ENCODE measurements around the gene ABRAXAS1. TPM values are rescaled to one million over a fixed set of nuclear protein-coding genes. Genes with fewer than 3 reads are reported as not detected.
"Not testable (repeated sequence)": the region's sequence is repeated elsewhere in the genome, so short reads cannot be mapped to it uniquely, and the experiment has no call there.

The ABRAXAS1 gene
- polyA plus RNA-seq: 10 to 100 TPM in 1 of 4 donors, 1 to 10 TPM in 3; 3.4 to 16.6 (median 5.1) TPM
- long read RNA-seq, donor 1, full-length matches to known transcripts: 2 of 2 reads
- long read RNA-seq, donor 1, partial matches to known transcripts: 0 of 2 reads
- long read RNA-seq, donor 1, other reads (novel, unspliced or antisense): 0 of 2 reads
- long read RNA-seq, donor 2: 0 reads
- long read RNA-seq, donor 3, full-length matches to known transcripts: 1 of 1 reads
- long read RNA-seq, donor 3, partial matches to known transcripts: 0 of 1 reads
- long read RNA-seq, donor 3, other reads (novel, unspliced or antisense): 0 of 1 reads
- long read RNA-seq, donor 4, partial matches to known transcripts: 0 of 1 reads
- long read RNA-seq, donor 4, other reads (novel, unspliced or antisense): 0 of 1 reads
- long read RNA-seq, donor 5: 0 reads
- long read RNA-seq, donor 6, full-length matches to known transcripts: 1 of 17 reads
- long read RNA-seq, donor 6, partial matches to known transcripts: 16 of 17 reads
- long read RNA-seq, donor 6, other reads (novel, unspliced or antisense): 0 of 17 reads
- long read RNA-seq, donor 7, full-length matches to known transcripts: 2 of 2 reads
- long read RNA-seq, donor 7, partial matches to known transcripts: 0 of 2 reads
- long read RNA-seq, donor 7, other reads (novel, unspliced or antisense): 0 of 2 reads
- long read RNA-seq, donor 8, full-length matches to known transcripts: 1 of 1 reads
- long read RNA-seq, donor 8, partial matches to known transcripts: 0 of 1 reads
- long read RNA-seq, donor 8, other reads (novel, unspliced or antisense): 0 of 1 reads
- long read RNA-seq, donor 9, full-length matches to known transcripts: 1 of 1 reads
- long read RNA-seq, donor 9, partial matches to known transcripts: 0 of 1 reads
- long read RNA-seq, donor 9, other reads (novel, unspliced or antisense): 0 of 1 reads
- long read RNA-seq, donor 10, full-length matches to known transcripts: 2 of 17 reads
- long read RNA-seq, donor 10, partial matches to known transcripts: 15 of 17 reads
- long read RNA-seq, donor 10, other reads (novel, unspliced or antisense): 0 of 17 reads

- H3K9me3 ChIP-seq (ENCODE audit: control insufficient read depth in 2 of 2, insufficient read depth in 1 of 2, low read depth in 1 of 2, low read length in 1 of 2): no peaks in the 10 kb centered on the region
- DNase-seq (peak; percentile 93 to 98), FAIRE-seq (no peak)
- H3K36me3 ChIP-seq (ENCODE audit: control insufficient read depth in 3 of 3, insufficient read depth in 2 of 3, low read depth in 1 of 3, low read length in 3 of 3): peaks cover 0 to 2% (median 0%) of the 10 kb centered on the region in 3 donors
- 0 to 1% (median 1%) methylated on average over 62 to 93 of the region's 93 CpGs for WGBS, 3 donors
- H3K27me3 ChIP-seq (ENCODE audit: control insufficient read depth in 3 of 3, insufficient read depth in 3 of 3, low read length in 3 of 3): no peaks in the 10 kb centered on the region
- peak within 1 kb of the TSS; percentile 68 to 95 (median 81) for H3K27ac ChIP-seq (ENCODE audit: low read depth in 1 of 3, low read length in 2 of 3)
- H3K4me3 ChIP-seq (ENCODE audit: low read depth in 1 of 3, low read length in 3 of 3): peak within 1 kb of the TSS; percentile 58 to 75 (median 65)
- peaks cover 0 to 6% (median 0%) of the 10 kb centered on the region in 3 donors for H3K4me1 ChIP-seq (ENCODE audit: control insufficient read depth in 3 of 3, insufficient read depth in 2 of 3, low read depth in 1 of 3, low read length in 2 of 3)
Observed at GRCh38 chr4:83484500-83485461, at the start of gene ABRAXAS1. ABRAXAS1 (minus strand) TSS chr4:83485100; CDS start chr4:83485072, 28 bp downstream.

- H3K4me1 ChIP-seq (ENCODE audit: control insufficient read depth in 3 of 3, insufficient read depth in 2 of 3, low read depth in 1 of 3, low read length in 2 of 3): peaks cover 0 to 4% (median 0%) of the 10 kb centered on the region in 3 donors
- FAIRE-seq (no peak), DNase-seq (no peak)
- no peak overlapping the region for H3K27ac ChIP-seq (ENCODE audit: low read depth in 1 of 3, low read length in 2 of 3)
- H3K27me3 ChIP-seq (ENCODE audit: control insufficient read depth in 3 of 3, insufficient read depth in 3 of 3, low read length in 3 of 3): no peaks in the 10 kb centered on the region
- H3K36me3 ChIP-seq (ENCODE audit: control insufficient read depth in 3 of 3, insufficient read depth in 2 of 3, low read depth in 1 of 3, low read length in 3 of 3): no peaks in the 10 kb centered on the region
- WGBS, 3 donors: 84 to 98% (median 89%) methylated on average over 2 of the region's 2 CpGs
- H3K9me3 ChIP-seq (ENCODE audit: control insufficient read depth in 2 of 2, insufficient read depth in 1 of 2, low read depth in 1 of 2, low read length in 1 of 2): peaks cover 5 to 23% of the 10 kb centered on the region in 2 donors
- no peak overlapping the region for H3K4me3 ChIP-seq (ENCODE audit: low read depth in 1 of 3, low read length in 3 of 3)
Observed at GRCh38 chr4:83527671-83528070, 42.8 kb upstream of the ABRAXAS1 start.

- whole genome bisulfite sequencing, 3 donors: 70 to 76% (median 75%) methylated on average over 3 of the region's 3 CpGs
- Histone ChIP-seq H3K4me3 (ENCODE audit: low read depth in 1 of 3, low read length in 3 of 3) (no peak overlapping the region), H3K27ac (ENCODE audit: low read depth in 1 of 3, low read length in 2 of 3) (no peak overlapping the region), H3K27me3 (ENCODE audit: control insufficient read depth in 3 of 3, insufficient read depth in 3 of 3, low read length in 3 of 3) (no peaks in the 10 kb centered on the region), H3K36me3 (ENCODE audit: control insufficient read depth in 3 of 3, insufficient read depth in 2 of 3, low read depth in 1 of 3, low read length in 3 of 3) (no peaks in the 10 kb centered on the region), H3K4me1 (ENCODE audit: control insufficient read depth in 3 of 3, insufficient read depth in 2 of 3, low read depth in 1 of 3, low read length in 2 of 3) (peaks cover 0 to 4% (median 0%) of the 10 kb centered on the region in 3 donors), H3K9me3 (ENCODE audit: control insufficient read depth in 2 of 2, insufficient read depth in 1 of 2, low read depth in 1 of 2, low read length in 1 of 2) (peaks cover 3 to 13% of the 10 kb centered on the region in 2 donors)
- no peak for FAIRE-seq
- DNase-seq: no peak
Observed at GRCh38 chr4:83522239-83522638, 37.3 kb upstream of the ABRAXAS1 start.

GRCh38 chr4:83516042-83516772 lies 31.3 kb upstream of the ABRAXAS1 start:
- Histone ChIP-seq H3K9me3 (ENCODE audit: control insufficient read depth in 2 of 2, insufficient read depth in 1 of 2, low read depth in 1 of 2, low read length in 1 of 2) (no peaks in the 10 kb centered on the region), H3K27ac (ENCODE audit: low read depth in 1 of 3, low read length in 2 of 3) (no peak overlapping the region), H3K4me1 (ENCODE audit: control insufficient read depth in 3 of 3, insufficient read depth in 2 of 3, low read depth in 1 of 3, low read length in 2 of 3) (no peaks in the 10 kb centered on the region), H3K27me3 (ENCODE audit: control insufficient read depth in 3 of 3, insufficient read depth in 3 of 3, low read length in 3 of 3) (no peaks in the 10 kb centered on the region), H3K4me3 (ENCODE audit: low read depth in 1 of 3, low read length in 3 of 3) (no peak overlapping the region), H3K36me3 (ENCODE audit: control insufficient read depth in 3 of 3, insufficient read depth in 2 of 3, low read depth in 1 of 3, low read length in 3 of 3) (no peaks in the 10 kb centered on the region)
- 48 to 79% (median 58%) methylated on average over 3 of the region's 3 CpGs for WGBS, 3 donors
- FAIRE-seq: no peak
- peak in 1 of 2 donors; percentile 46 for DNase-seq

GRCh38 chr4:83510442-83510841 lies 25.5 kb upstream of the ABRAXAS1 start:
- 74 to 95% (median 85%) methylated on average over 4 of the region's 4 CpGs for WGBS, 3 donors
- DNase-seq (no peak), FAIRE-seq (no peak)
- Histone ChIP-seq H3K4me1 (ENCODE audit: control insufficient read depth in 3 of 3, insufficient read depth in 2 of 3, low read depth in 1 of 3, low read length in 2 of 3) (no peaks in the 10 kb centered on the region), H3K36me3 (ENCODE audit: control insufficient read depth in 3 of 3, insufficient read depth in 2 of 3, low read depth in 1 of 3, low read length in 3 of 3) (no peaks in the 10 kb centered on the region), H3K4me3 (ENCODE audit: low read depth in 1 of 3, low read length in 3 of 3) (no peak overlapping the region), H3K27me3 (ENCODE audit: control insufficient read depth in 3 of 3, insufficient read depth in 3 of 3, low read length in 3 of 3) (no peaks in the 10 kb centered on the region), H3K27ac (ENCODE audit: low read depth in 1 of 3, low read length in 2 of 3) (no peak overlapping the region), H3K9me3 (ENCODE audit: control insufficient read depth in 2 of 2, insufficient read depth in 1 of 2, low read depth in 1 of 2, low read length in 1 of 2) (no peaks in the 10 kb centered on the region)

- not testable (repeated sequence) for H3K27ac ChIP-seq (ENCODE audit: low read depth in 1 of 3, low read length in 2 of 3); H3K36me3 ChIP-seq (ENCODE audit: control insufficient read depth in 3 of 3, insufficient read depth in 2 of 3, low read depth in 1 of 3, low read length in 3 of 3); H3K4me3 ChIP-seq (ENCODE audit: low read depth in 1 of 3, low read length in 3 of 3); H3K27me3 ChIP-seq (ENCODE audit: control insufficient read depth in 3 of 3, insufficient read depth in 3 of 3, low read length in 3 of 3); H3K4me1 ChIP-seq (ENCODE audit: control insufficient read depth in 3 of 3, insufficient read depth in 2 of 3, low read depth in 1 of 3, low read length in 2 of 3); FAIRE-seq; H3K9me3 ChIP-seq (ENCODE audit: control insufficient read depth in 2 of 2, insufficient read depth in 1 of 2, low read depth in 1 of 2, low read length in 1 of 2)
- DNase-seq: peak; percentile 49 to 69
- WGBS, 3 donors: 59 to 67% (median 65%) methylated on average over 3 of the region's 3 CpGs
Observed at GRCh38 chr4:83509156-83509585, 24.3 kb upstream of the ABRAXAS1 start.

- peaks cover 0 to 4% (median 0%) of the 10 kb centered on the region in 3 donors for H3K4me1 ChIP-seq (ENCODE audit: control insufficient read depth in 3 of 3, insufficient read depth in 2 of 3, low read depth in 1 of 3, low read length in 2 of 3)
- 84 to 97% (median 85%) methylated on average over 10 of the region's 10 CpGs for WGBS, 3 donors
- FAIRE-seq (no peak), DNase-seq (no peak)
- H3K9me3 ChIP-seq (ENCODE audit: control insufficient read depth in 2 of 2, insufficient read depth in 1 of 2, low read depth in 1 of 2, low read length in 1 of 2): no peaks in the 10 kb centered on the region
- H3K27ac ChIP-seq (ENCODE audit: low read depth in 1 of 3, low read length in 2 of 3): peak overlapping the region in 1 of 3 donors; percentile 39
- H3K4me3 ChIP-seq (ENCODE audit: low read depth in 1 of 3, low read length in 3 of 3): no peak overlapping the region
- H3K27me3 ChIP-seq (ENCODE audit: control insufficient read depth in 3 of 3, insufficient read depth in 3 of 3, low read length in 3 of 3): no peaks in the 10 kb centered on the region
- no peaks in the 10 kb centered on the region for H3K36me3 ChIP-seq (ENCODE audit: control insufficient read depth in 3 of 3, insufficient read depth in 2 of 3, low read depth in 1 of 3, low read length in 3 of 3)
Observed at GRCh38 chr4:83504996-83505395, 20.1 kb upstream of the ABRAXAS1 start.
